GM18867 (cell line): ENCODE data around the gene STON2.

Source experiments
- ATAC-seq: cut with Tn5 transposase; IDR thresholded peaks from one replicate; pipeline ENCODE4 v1.9.1; 2021; ENCODE audit warnings: mild to moderate bottlenecking, moderate library complexity; ENCODE audit not compliant: unreplicated experiment

The STON2 gene

DNA sequence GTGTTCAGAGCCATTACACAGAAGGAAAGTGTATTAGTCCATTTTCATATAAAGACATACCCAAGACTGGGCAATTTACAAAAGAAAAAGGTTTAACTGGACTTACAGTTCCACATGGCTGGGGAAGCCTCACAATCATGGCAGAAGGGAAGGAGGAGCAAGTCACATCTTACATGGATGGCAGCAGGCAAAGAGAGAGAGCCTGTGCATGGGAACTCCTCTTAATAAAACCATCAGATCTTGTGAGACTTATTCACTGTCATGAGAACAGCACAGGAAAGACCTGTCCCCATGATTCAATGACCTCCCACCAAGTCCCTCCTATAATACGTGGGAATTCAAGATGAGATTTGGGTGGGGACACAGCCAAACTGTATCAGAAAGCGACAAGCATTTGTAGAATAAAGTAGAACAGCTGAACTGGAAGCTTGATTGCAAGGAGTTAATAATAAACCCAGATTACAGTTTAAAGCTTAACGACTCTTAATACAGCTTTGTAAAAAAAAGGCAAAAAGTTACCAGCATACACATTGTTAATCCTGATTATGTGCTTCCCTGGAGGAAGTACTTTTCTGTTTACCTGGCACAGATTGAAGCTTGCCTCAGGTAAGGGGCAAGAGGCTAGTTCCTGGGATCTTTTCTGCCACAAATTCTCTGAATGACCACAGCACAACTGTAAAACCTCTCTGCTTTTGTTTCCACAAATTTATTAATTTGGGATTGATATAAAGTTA lies 18.1 kb upstream of the STON2 start:
- no peak for ATAC-seq

DNA sequence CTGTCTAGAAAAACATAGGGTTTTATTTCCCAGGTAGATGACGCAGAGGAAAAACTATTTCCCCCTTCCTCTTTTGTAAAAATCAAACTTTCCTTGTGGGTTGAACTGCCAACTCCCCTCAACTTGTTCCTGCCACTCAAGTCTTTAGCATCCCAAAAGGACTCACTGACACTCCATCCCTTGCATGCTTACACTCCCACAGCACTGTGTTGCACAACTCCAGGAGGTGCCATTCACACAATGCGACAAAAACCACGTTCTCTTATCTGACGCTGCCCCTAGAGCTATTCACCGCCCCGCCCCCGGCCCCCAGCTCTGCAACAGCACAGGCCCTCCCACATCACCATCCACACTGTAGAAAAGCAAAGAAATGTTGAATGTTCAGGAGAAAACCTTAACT lies 16.9 kb upstream of the STON2 start:
- ATAC-seq = no peak

DNA sequence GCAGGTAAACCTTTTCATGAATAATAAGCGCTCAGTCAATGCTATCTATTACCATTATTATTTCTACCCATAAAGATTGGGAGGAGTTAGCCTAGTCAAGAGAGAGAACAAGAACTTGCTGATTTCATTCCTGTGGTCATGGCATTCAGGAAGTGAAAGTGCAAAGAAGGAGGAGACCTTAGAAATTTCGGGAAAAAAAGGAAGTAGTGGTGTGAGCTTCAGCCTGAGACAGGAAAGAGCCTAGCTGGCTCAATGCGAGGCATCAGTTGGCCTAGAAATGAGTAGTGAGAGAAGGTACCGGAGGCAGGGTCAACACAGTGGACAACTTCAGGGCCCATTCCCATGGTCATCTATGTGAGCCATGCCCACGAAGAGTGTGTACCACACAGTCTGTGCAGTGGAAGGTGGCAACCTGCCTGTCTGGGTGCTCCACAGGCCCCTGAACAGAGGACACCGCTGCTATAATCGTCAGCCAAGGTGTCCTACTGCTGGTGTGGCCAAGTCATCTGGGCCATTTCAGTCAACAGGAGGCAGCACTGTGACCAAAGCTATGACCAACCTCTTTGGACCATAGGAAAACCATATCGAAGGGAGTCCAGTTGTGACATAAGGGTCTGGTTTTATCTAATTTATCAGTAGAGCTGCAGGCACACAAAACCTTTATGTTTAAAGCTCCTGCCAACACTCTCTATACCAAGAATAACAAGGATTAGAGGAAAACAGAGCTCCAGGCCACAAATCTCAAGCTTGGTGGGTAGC lies 16.2 kb upstream of the STON2 start:
- no peak for ATAC-seq

DNA sequence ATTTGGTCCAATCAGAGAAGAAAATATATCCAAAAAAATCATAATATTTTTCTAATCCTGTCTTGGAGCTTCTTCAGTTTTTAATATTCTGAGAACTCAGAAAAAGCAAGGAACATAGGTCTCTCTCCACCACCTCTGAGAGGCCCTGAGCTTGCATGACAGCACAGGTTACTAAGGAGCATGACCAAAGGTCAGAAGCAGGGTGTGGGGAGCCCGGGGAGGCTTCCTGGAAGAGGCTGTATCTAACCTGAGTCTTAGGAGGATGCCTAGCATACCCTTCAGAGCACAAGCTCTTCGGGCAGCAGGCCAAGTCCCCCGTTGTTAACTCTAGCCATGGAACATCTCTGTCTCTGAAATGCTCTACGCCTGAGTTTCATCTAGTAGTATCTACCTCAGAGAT lies 15.7 kb upstream of the STON2 start:
- no peak for ATAC-seq

DNA sequence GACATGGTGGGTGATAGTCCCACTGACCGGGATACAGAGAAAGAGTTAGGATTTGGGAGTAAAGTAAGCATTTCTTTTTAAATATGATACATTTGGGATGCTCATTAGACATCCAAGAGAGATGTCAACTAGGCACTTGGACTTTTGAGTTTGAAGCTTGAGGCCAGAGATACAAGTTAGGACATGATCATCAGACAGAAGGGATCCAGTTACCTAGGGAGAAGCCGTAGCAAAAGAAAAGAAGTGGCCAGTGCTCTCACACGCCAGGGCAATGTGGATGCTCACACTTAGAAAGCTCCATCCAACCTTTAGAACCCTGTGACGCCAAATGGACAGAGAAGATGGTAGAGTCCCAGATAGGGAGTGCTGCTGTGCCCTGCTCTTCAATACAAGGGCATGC lies 14.0 kb upstream of the STON2 start:
- no peak for ATAC-seq

DNA sequence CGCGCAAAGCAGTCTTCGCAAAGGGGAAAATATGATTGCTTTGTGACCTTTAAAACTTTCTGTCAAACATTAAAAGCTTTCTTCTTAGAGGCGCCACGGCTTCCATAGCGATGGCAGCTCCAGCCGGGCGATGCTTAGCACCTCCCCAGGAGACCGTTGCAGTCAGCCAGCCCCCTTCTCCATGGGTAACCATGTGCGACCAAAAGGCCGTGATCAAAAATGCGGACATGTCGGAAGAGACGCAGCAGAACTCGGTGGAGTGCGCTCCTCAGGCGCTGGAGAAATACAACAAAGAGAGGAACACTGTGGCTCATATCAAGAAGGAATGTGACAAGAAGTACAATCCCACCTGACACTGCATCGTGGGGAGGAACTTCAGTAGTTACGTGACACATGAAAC lies 12.7 kb upstream of the STON2 start:
- no peak for ATAC-seq

DNA sequence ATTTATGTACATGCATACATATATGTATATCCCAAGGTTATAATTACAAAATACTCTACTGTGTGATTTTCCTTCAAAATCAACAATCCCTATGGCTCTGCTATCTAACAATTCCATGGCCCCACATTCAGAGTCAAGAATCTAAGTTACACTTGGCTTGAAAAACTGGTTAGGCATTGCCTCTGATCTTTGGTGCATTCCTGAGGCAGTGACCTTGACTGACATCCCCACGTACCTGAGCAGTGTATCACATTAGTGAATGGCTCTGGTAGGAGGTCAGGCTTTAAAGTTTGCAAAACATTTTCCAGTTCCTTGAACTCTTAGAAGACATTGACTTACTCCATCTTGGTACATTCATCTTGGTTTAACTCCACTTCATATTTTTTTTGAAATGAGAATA lies 8.5 kb upstream of the STON2 start:
- ATAC-seq = no peak

DNA sequence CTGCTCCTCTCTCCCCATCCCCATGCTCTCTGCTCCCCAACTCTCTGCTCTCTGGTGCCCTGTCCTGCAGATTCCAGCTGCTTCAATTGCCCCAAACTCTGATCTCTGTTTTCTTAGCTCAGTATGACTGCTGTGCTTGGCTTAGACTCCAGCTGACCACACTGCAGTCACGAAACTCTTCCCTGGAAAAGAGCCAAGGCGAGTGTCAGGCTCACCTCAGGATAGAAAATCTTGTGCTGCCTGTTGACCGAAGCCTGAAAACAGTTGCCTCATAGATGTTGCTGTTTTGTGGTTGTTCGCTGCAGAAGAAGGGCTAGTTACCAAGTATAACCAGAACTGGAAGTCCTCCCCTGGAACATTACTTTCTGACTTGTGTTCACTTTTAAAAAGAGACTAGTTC lies 6.7 kb upstream of the STON2 start:
- no peak for ATAC-seq

DNA sequence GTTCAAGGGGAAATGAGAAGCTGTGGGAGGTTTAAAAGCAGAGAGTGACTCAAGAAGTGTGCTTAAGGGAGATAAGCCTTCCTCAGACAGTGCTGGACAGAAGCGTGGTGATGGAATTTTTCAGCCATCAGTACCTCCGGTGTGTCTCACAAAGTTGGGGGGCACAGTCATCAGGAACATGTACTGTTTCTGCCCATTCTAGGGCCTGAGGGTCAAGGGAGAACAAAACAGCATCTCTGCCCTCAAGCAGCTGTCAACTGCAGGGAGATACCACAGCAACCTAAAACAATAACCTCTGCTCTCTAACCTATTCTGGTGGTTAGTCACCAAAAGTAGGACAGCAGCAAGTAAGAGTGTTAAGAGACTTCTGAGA lies 2.0 kb upstream of the STON2 start:
- peak; percentile 30 for ATAC-seq

DNA sequence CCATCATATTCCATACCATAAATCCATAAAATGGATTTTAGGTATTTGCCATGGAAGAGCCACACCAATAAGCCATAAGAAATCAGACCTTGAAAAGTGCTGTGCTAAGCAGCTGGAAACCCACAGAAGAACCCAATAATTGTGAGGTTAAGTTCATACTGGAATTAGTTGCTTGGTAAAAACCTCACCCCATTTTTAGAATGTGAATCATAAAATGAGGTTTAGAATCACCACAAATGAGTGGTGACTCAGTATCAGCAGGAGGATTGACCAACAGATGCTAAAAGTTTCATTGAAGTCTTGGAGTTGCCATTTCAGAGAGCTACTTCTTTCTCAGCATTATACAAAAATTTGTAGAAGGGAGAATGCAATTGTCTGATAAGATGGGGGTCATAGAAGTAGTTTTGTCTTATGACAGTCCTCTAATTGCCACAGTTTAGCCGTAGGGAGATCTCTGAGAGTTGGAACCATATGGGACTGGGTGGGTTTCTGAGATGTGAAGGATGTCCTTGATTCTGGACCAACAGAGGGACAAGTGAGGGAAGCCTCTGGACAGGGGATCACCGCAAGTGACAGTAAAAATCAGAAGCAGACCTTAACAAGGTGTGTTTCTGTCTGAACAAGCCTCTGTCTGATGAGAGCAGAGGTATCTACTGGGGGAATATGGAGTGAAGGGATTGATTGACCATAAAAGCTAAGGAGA lies 1.4 kb upstream of the STON2 start:
- ATAC-seq = peak; percentile 69

DNA sequence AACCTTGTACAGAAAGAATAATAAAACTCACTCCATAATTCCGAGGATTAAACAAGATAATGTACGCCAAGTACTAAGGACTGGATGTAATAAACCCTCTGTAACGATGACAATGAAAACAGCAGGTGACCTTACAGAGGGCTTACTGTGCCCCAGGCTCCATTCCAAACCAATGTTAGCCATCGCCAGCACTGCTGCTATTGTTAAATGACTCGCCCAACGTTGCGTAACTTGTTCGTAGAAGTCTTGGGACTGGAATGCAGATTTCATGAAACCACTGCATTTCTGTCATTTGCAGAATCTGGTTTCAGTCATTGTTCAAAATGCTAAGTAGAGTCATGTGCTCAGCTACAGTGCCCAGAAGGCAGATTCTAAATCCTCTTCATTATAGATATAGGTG lies 728 bp upstream of the STON2 start:
- no peak for ATAC-seq

DNA sequence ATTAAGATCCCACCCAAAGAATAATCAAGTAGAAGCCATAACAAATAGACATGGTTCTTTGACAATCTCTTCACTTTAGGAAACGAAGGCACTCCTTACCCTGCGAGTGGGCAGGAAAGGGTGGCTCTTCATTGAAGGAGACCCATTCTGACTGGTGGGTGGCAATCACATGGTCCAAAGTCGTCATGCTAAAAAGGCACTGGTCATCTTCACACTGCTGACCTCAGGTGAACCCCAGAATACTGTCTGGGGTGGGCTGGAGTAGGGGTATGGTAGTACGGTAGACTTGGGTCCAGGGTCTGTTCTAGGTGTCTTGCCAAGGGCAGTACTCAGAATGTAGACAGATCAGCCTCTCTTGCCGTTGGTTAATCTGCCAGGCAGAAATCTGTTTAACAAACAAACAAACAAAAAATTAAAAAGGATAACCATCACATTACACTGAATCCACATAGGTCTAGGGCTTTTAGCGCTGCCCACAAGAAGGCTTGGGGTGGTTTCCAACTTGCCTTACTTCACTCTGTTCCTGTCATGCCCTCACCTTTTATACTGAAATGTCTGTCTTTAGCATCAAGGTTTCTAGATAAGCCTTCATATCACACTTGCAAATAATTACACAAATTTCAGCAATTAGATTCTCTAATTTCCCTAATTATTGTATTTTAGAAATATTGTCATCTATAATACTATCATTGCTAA lies 1.8 kb downstream of the STON2 start:
- ATAC-seq = no peak

DNA sequence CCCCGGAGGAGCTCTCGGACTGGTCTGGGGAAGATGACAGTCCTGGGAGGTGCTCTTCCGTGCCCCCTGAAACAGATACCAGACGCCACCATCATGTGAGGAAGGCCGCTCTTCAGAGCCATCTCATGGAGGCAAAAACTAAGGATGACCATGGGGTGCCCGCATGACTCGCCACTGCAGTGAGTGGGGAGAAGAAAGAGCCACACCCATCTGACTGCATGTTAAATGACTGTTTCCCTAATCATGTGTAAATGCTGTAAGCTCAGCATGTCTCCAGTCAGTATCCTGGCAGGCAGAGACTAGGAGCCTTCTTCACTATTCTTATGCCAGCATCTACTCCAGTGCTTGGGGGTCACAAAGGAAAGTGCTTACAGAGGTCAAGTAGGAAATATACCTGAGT lies 4.0 kb downstream of the STON2 start:
- no peak for ATAC-seq

DNA sequence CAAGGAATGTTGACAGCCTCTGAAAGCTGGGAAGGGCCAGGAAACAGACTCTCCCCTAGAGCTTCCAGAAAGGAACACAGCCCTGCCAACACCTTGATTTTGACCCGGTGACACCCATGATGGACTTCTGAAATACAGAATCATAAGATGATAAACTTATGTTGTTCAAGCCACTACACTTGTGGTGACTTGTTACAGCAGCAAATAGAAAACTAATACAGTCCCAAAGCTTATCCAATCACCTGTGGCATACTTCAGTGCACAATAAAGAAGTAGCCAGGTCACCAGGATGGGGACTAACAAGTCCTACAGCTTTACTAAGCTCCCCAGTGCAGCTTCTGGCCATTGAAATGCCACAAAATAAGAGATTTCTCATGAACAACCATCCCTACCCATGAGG lies 5.4 kb downstream of the STON2 start:
- ATAC-seq = no peak

DNA sequence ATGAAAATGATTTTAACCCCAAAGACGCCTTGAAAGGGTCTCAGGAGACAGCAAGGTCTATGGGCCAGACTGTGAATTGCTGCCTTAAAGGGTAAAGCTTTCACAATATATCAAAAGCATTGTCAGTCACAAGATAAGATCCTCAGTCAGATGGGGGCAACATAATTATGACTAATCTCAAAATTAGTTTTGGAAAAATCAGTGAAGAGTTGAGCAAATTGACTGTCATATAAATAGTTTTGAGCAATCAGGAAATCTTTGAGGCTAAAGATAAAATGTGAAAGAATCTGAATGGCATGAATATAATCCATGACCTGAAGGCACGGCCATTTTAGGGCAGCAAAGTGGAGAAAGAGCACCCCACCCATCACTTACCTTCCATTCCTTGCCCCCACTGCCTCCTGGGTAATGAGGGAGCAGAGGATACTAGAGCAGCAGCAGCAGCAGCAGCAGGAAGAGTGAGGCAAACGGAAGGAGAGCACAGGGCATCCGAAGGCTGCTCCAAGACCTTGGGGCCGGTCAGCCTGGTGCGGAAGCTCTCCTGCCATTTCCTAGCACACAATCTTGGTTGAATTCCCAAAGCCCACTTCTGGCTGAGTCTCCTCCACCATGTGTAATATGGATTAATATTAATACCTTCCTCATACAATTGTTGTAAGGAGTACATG lies 7.0 kb downstream of the STON2 start:
- ATAC-seq = no peak

DNA sequence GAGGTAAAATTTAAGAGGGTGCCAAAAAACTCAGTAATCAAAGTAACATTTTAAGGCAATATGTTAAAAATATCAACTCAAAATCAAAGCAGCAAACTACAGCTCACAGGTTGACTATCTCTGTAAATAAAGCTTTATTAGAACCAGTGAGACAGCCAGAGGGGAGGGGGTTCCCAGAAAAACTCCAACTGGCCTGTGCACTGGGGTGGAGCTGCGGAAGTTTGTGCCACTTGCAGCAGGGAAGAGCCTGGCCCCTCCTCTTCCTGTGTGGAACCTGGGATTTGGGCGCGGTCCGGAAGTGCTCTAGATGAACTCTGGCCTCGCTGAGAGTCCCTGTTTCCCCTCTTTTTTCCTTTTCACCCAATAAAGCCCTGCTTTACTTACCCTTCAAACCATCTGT lies 8.1 kb downstream of the STON2 start:
- no peak for ATAC-seq

DNA sequence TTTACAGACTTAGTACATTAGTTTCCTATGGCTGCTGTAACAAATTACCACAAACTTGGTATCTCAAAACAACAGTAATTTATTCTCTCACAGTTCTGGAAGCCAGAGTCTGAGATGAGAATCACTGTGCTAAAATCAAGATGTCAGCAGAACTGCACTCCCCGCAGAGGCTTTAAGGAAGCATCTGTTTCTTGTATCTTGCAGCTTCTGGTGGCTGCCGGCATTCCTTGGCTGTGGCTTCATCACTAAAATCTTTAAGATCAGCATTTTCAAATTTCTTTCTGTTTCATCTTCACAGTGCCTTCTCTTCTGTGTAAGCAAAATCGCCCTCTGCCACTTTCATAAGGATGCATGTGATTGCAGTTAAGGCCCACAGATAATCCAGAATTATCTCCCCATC lies 9.4 kb downstream of the STON2 start:
- no peak for ATAC-seq

DNA sequence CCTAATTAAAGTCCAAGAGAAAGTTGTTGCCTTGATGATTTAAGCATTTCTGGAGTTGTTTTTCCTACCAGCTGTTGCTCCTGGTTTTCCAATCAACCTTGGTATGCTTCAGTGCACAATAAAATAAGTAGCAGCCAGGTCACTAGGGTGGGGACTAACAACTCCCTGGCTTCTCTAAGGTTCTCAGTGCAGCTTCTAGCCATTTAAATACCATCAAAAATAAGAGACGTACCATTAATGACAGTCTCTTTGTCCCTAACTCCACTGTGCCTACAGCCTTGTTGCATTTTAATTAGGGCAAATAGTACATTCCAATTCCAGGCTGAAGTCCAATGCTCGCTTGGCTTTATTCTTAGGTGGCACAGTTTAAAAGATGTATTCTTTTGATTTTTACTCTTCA lies 11.8 kb downstream of the STON2 start:
- ATAC-seq = no peak

DNA sequence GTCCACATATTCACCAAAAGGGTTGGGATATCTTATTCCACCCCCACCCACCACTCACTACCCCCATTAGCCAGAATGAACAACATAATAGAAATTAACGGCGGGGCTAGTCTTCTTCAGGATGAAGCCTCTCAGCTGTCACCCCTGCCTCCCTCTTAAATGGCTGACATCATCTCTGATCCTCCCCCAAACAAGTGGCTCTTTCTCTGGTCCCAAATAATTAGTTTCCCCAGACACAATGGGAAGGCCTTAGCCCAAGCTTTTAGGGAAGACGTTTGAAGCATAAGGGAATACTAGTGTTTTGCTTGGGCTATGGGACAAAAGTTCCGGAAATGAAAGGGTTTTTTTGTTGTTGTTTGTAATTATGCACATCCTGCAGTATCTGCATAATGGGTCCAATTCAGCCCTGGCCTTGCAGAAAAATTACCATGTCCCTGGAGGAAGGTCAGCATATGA lies 13.8 kb downstream of the STON2 start:
- no peak for ATAC-seq

DNA sequence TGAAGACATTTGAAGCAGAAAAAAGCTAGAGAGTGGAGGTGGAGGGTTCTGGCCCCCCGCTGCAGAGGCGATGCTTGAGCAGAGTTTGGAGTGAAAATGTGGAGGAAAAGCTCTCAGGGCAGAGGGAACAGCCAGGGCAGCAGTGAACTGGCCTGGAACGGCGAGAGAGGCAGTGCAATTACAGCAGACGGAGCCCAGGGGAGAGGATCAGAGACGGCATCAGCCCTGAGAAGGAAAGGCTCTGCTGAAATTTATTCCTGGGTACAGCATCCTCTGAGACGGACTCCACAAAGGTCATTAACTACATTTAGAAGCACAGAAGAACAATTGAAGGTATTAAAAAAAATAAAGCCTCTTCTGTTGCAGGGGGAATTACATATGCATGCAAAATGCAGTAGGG lies 14.2 kb downstream of the STON2 start:
- ATAC-seq = no peak

DNA sequence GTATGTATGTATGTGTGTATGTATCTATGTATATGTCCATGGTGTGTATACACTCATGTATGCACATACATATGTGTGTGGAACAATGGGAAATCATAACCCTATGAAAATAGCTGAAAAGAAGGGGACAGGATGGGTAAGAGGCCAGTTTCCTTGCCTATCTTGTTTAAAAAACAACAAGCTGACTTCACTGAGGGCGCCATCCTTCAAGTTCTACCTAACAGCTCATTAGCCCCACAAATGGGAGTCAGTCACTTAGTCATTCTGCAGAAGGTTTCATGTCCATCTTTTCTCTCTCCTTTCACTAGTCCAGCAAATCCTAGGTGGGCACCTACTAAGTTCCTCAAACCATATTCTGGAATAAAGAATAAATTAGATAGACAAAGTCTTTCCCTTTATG lies 14.7 kb downstream of the STON2 start:
- ATAC-seq = no peak
